Cardiac muscle cell (in vitro differentiated cells and primary cell): Measurements from ENCODE around the gene DPP9. TPM values are rescaled to one million over a fixed set of nuclear protein-coding genes. Genes with fewer than 3 reads are reported as not detected.
"Not testable (repeated sequence)": the region's sequence is repeated elsewhere in the genome, so short reads cannot be mapped to it uniquely, and the experiment has no call there.

Source experiments
- DNase-seq, 2 donors: peaks; one replicate each; pipeline versions ENCODE4 v3.0.0 to v3.0.0-alpha.2; 2010 to 2017; ENCODE audit warnings: low read depth in 1 of 2, low spot score in 1 of 2
- H3K27ac ChIP-seq: fragments of 200-600 bp; sonication (generic); 2 replicates; pipeline ENCODE4 v1.5.1; 2016
- H3K27me3 ChIP-seq: fragments of 200-600 bp; sonication (generic); 2 replicates; pipeline ENCODE4 v1.6.0; 2016; ENCODE audit warnings: control low read depth
- H3K36me3 ChIP-seq: fragments of 200-600 bp; sonication (generic); 2 replicates; pipeline ENCODE4 v1.5.1; 2016; ENCODE audit warnings: control low read depth
- H3K4me1 ChIP-seq: fragments of 200-600 bp; sonication (generic); 2 replicates; pipeline ENCODE4 v1.8.1; 2017; ENCODE audit warnings: low read depth, mild to moderate bottlenecking, mixed run types
- H3K4me3 ChIP-seq: fragments of 200-600 bp; sonication (generic); 2 replicates; pipeline ENCODE4 v1.5.1; 2016; ENCODE audit warnings: mild to moderate bottlenecking
- H3K9me3 ChIP-seq: fragments of 200-600 bp; sonication (generic); 2 replicates; pipeline ENCODE4 v1.5.1; 2017; ENCODE audit warnings: low read depth, mild to moderate bottlenecking, control low read depth
- polyA plus RNA-seq: library from polyadenylated mRNA; unstranded; fragments of >200 nt; fragmentation: Nextera tagmentation; extraction: Ambion mirVana; gene quantifications from 2 replicates; pipeline ENCODE4 v1.2.1, GENCODE V29; 2016
- total RNA-seq: library from RNA; depleted of rRNA; stranded (reverse); fragments of >200 nt; gene quantifications from 2 replicates; pipeline ENCODE4 v1.2.3, GENCODE V29; 2016
- TF ChIP-seq, protein P1 (sequence below): IDR thresholded peaks from 2 replicates; pipeline ENCODE4 v1.5.1; 2012; ENCODE audit warnings: low read depth, mild to moderate bottlenecking, low read length

The DPP9 gene
- total and polyA plus RNA-seq, 2 experiments from 2014 or later: 25.4 to 50.4 TPM

DNA sequence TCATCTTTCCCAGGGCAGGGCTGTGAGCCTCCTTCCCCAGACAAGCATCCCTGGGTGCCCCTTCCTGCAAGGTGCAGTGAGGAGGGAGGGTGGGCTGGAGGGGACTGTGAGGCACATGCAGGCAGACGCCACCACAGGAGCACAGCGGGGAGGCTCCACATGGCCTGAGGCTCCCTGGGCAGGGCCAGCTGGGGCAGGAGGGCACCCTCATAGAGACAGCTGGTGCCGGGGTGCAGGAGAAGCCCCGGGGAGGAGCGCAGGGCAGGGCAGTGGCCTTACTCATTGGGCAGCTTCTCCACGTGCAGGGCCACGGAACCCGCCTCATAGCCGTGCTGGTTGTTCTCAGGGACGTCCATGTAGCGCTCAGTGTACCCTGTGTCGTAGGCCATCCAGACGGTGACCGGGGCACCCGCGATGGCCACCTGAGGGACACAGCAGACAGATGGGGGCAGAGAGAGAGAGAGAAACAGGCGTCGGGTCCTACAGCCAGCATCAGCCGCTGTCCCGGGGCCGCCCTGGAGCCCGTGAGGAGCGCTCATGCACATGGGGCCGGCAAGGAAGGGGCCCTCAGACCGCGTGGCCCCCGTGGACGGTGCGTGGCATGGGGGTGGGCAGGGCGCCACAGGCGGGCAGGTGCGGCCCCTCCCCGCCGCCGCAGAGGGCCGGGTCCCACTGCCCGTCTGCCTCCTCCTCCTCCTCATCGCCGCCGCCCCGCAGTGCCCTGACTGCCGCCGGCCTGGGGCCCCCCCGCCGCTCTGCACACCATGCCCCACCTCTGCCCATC is 41.0 kb downstream of the DPP9 start:
- Histone ChIP-seq H3K9me3 (no peaks in the 10 kb centered on the region), H3K36me3 (peaks cover 3% of the 10 kb centered on the region), H3K4me1 (no peaks in the 10 kb centered on the region), H3K4me3 (no peak overlapping the region), H3K27me3 (no peaks in the 10 kb centered on the region), H3K27ac (no peak overlapping the region)
- no peak for DNase-seq
- TF ChIP-seq, protein P1, sequence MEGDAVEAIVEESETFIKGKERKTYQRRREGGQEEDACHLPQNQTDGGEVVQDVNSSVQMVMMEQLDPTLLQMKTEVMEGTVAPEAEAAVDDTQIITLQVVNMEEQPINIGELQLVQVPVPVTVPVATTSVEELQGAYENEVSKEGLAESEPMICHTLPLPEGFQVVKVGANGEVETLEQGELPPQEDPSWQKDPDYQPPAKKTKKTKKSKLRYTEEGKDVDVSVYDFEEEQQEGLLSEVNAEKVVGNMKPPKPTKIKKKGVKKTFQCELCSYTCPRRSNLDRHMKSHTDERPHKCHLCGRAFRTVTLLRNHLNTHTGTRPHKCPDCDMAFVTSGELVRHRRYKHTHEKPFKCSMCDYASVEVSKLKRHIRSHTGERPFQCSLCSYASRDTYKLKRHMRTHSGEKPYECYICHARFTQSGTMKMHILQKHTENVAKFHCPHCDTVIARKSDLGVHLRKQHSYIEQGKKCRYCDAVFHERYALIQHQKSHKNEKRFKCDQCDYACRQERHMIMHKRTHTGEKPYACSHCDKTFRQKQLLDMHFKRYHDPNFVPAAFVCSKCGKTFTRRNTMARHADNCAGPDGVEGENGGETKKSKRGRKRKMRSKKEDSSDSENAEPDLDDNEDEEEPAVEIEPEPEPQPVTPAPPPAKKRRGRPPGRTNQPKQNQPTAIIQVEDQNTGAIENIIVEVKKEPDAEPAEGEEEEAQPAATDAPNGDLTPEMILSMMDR: no peak

DNA sequence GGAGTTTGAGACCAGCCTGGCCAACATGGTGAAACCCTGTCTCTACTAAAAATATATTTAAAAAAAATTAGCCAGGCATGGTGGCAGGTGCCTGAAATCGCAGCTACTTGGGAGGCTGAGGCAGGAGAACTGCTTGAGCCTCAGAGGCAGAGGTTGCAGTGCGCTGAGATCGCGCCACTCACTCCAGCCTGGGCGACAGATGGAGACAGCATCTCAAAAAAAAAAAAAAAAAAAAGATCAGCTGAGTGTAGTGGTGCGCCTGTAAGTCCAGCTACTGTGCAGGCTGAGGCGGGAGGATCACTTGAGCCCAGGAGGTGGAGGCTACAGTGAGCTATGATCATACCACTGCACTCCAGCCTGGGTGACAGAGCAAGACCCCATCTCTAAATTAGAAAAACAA is 43.6 kb downstream of the DPP9 start:
- not testable (repeated sequence) for H3K4me3 ChIP-seq, H3K27me3 ChIP-seq, DNase-seq, H3K4me1 ChIP-seq, H3K9me3 ChIP-seq, H3K36me3 ChIP-seq, H3K27ac ChIP-seq

DNA sequence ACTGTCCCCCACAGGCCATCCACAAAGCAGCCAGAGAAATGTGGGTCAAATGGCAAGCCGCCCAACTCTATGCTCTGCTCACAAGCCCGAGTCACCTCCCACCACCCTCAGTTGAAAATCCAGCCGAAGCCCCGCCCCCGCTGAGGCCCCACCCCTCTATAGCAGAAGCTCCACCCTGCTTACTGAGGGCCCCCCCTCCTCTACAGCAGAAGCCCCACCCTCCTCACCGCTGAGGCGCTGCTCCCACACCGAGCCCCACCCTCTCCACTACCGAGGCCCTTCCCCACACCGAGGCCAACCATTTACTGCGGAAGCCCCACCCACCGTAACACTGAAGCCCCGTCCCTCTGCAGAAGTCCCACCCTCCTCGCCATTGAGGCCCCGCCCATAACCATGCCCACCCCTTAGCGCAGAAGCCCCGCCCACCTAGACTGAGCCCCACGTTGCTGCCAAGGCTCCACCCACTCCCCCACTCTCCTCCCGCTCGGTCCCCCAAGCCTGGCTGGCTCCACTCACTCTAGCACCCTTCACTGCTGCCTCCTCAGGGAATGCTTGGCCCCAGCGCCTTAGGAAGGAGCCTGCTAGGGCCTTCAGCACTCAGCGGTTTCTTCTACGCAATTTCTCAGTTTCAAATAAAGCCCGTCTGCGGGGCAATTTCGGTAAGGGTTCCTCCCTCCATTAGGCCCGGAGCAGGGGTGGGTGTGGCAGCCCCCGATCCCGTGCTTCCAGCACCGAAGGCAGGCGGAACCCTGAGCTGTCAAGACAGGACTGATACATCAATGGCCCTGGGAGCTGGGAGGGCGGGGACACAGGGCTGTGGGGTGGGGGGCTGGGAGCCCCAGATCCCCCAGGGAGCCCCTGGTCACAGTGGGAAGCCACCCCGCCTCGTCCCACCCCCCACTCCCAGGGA is 44.5 kb downstream of the DPP9 start:
- H3K36me3 ChIP-seq: no peaks in the 10 kb centered on the region
- H3K4me3 ChIP-seq: no peak overlapping the region
- no peak overlapping the region for H3K27ac ChIP-seq
- no peaks in the 10 kb centered on the region for H3K27me3 ChIP-seq
- H3K4me1 ChIP-seq: no peaks in the 10 kb centered on the region
- no peaks in the 10 kb centered on the region for H3K9me3 ChIP-seq
- TF ChIP-seq, protein P1: no peak
- DNase-seq: peak in 1 of 2 donors; percentile 59

DNA sequence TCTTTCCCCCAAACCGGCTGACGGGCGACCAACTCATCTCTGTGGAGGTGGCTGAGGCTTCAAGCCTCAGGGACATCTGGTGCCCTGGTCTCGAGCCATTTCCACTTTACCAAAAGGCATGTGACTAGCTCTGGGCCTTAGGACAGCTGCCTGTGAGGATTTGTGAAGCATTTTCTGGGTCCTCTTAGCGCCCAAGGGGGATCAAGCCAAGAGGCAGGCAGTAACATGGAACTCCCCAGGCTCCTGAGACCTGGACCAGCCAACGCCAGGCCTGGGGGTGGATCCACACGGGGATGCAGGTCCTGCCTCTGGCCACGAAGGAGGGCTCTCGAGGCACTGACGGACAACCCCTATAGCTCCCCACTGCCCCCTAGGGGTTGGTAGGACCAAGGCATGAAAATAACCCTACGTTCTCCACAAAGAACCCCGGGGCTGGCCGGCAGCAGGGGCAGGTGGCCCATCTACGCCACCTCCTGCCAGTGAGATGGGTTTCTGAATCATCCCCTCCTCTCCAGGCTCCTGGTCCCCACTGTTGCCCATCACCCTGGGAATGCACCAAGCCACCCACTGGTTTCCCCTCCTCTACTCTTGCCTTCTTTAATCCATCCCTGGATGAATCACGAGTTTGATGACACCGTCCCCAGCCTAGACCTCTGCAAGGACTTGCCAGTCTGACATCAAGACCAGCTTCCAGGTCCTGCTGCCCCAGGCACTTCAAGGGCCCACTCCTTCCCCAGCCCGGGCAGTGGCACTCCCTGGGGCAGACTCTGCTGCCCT is 46.5 kb downstream of the DPP9 start:
- no peaks in the 10 kb centered on the region for H3K27me3 ChIP-seq
- no peak overlapping the region for H3K27ac ChIP-seq
- H3K9me3 ChIP-seq: no peaks in the 10 kb centered on the region
- no peaks in the 10 kb centered on the region for H3K36me3 ChIP-seq
- H3K4me1 ChIP-seq: no peaks in the 10 kb centered on the region
- H3K4me3 ChIP-seq: no peak overlapping the region
- peak; percentile 51 to 52 for DNase-seq
- TF ChIP-seq, protein P1: peak; percentile 46

DNA sequence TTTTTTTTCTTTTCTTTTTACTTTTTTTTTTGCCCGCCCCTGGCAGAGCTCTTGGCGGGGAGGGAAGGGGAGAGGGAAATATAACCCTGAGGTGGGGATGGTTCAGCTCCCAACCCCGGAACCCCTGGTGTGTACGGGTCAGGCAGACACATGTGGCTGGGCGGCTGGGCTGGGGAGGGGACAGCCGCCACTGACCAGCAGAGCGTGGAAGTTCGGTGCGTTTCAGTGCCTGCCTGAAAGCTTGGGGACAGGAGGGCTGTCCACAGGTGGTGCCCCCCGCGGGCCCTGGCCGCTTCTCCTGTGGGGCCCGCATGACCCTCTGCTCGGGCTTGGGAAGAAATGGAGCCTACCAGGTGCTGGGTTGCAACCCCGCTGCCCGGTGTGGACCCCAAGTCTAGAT is 48.3 kb downstream of the DPP9 start:
- no peak for DNase-seq
- no peak overlapping the region for H3K4me3 ChIP-seq
- H3K9me3 ChIP-seq: no peaks in the 10 kb centered on the region
- H3K36me3 ChIP-seq: no peaks in the 10 kb centered on the region
- TF ChIP-seq, protein P1: no peak
- H3K27me3 ChIP-seq: no peaks in the 10 kb centered on the region
- H3K4me1 ChIP-seq: no peaks in the 10 kb centered on the region
- no peak overlapping the region for H3K27ac ChIP-seq
